ENCODE measurements around the gene RPS6KA2.

DNA sequence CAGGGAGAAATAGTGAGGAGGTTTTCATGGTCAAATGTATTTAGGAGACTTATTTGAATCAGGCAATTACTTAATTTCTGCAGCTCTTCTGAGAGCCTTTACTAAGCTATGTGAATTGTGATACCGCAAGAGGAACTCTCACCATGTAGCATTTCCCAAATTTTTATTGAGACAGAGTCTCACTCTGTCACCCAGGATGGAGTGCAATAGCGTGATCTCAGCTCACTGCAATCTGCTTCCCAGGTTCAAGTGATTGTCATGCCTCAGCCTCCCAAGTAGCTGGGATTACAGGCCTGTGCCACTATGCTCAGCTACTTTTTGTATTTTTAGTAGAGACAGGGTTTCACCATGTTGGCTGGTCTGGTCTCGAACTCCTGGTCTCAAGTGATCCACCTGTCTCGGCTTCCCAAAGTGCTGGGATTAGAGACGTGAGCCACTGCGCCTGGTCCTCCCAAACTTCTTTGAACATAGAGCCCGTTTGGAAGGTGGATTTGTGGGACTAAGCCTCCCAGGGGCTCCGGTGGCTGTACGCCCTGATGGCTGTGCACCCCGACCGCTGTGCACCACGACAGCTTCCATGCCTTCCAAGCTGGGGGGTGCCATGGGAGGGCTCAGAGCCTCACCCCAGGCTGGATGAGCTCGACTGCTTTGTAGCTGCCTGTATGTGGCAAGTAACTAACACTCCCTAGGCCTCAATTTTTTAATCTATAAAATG lies 238.6 kb downstream of the RPS6KA2 start:
- TF ChIP-seq, protein P1, sequence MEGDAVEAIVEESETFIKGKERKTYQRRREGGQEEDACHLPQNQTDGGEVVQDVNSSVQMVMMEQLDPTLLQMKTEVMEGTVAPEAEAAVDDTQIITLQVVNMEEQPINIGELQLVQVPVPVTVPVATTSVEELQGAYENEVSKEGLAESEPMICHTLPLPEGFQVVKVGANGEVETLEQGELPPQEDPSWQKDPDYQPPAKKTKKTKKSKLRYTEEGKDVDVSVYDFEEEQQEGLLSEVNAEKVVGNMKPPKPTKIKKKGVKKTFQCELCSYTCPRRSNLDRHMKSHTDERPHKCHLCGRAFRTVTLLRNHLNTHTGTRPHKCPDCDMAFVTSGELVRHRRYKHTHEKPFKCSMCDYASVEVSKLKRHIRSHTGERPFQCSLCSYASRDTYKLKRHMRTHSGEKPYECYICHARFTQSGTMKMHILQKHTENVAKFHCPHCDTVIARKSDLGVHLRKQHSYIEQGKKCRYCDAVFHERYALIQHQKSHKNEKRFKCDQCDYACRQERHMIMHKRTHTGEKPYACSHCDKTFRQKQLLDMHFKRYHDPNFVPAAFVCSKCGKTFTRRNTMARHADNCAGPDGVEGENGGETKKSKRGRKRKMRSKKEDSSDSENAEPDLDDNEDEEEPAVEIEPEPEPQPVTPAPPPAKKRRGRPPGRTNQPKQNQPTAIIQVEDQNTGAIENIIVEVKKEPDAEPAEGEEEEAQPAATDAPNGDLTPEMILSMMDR (IDR thresholded peaks at IDR 0.05), result no peak
- TF ChIP-seq POLR2A (IDR thresholded peaks at IDR 0.05), result no peak

Measured in testis (tissue), 2 donors.